HG03442 (cell line): Measurements from ENCODE around the gene MRPL45.
"Not testable (repeated sequence)": the region's sequence is repeated elsewhere in the genome, so short reads cannot be mapped to it uniquely, and the experiment has no call there.

Source experiments
- ATAC-seq: cut with Tn5 transposase; IDR thresholded peaks from one replicate; pipeline ENCODE4 v1.9.1; 2021; ENCODE audit warnings: mild to moderate bottlenecking, moderate library complexity; ENCODE audit not compliant: unreplicated experiment

Gene MRPL45

DNA sequence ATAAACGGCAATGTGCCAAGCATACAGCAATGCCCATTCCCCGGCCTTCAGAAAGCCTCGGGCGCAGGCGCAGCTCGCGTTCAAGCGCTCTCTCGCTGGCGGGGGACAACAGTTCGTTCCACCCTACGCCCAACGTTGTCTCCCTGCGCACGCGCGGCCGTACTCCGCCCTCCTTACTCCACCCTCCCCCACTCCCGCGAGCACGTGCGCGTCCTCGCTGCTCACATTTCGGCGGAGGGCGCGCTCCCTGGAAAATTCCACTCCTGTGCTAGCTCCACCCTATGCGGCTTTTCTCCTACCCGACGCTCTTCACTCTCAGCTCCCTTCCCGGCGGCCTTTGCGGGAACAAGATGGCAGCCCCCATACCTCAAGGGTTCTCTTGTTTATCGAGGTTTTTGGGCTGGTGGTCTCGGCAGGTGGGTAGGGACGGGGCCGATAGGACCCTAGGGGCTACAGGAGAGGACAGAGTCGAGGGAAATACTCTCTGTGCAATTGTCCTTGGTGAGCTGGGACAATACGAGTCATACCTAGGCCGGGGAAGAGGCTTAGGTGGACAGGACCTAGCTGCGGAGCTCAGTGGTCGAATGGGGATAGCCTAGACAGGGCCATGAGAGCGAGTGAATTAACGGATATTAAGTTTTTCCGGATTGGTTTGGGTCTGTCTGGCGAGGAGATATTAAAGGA, at the start of gene MRPL45:
MRPL45 (plus strand) TSS at position 335 of the 684 bp plus-strand sequence; CDS start at position 351, 16 bp downstream.
- peak; percentile 97 for ATAC-seq

DNA sequence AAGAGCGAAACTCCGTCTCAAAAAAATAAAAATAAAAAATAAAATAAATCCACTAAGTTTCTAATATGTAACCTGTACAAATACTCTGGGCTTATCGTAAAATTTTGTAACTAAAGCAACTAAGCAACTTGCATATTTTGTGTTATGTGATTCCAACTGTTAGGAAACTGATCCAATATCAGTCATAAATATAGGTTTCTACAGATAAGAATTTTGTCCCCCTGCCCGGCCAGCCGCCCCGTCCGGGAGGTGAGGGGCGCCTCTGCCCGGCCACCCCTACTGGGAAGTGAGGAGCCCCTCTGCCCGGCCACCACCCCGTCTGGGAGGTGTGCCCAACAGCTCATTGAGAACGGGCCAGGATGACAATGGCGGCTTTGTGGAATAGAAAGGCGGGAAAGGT, 43.8 kb upstream of the MRPL45 start:
- ATAC-seq = not testable (repeated sequence)

DNA sequence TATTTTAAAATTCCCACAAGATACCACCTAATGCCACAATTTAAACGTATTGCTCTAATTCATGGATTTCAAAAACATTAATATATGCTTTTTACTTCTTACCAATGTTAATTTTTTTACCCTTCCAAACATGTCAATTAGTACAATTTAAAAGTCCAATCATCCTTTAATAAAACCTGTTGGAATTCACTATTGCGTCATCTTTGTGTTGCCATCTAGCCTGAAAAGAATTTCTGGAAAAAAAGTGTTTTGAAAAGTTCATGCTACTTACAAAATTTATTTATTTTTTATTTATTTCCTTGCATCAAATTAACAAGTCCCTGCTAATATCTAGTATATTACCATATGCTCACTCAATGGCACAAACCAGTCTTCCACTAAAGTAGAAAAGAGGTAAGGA, 42.6 kb upstream of the MRPL45 start:
- not testable (repeated sequence) for ATAC-seq

DNA sequence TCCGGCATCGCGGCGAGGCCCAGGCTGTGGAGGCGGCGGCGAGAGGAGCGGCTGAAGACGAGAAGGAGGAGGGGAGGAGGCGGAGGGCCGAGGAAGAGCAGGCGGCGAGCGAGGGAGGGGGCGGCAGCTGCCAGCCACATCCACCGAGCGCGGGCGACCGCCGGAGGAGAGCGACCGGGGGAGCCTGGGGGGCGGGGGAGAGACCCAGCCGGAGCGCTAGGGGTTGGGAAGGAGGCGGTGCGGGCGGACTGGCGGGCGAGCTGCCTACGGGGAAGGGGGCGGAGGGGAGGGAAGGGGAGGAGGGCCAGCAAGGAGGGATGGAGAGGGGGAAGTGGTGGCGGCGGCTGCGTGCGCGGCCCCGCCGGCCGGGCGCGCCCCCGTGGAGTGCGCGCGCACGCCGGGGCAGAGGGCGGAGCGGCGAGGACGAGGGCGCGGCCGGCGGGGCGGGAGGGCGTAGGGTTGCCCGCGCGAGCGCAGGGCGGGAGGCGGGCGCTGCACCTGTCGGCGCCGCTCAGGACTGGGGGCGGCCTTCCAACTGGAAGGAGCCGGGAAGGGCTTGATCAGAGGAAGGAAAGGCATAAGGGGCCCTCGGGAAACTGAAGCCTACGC, 39.9 kb upstream of the MRPL45 start:
- ATAC-seq = peak; percentile 77

DNA sequence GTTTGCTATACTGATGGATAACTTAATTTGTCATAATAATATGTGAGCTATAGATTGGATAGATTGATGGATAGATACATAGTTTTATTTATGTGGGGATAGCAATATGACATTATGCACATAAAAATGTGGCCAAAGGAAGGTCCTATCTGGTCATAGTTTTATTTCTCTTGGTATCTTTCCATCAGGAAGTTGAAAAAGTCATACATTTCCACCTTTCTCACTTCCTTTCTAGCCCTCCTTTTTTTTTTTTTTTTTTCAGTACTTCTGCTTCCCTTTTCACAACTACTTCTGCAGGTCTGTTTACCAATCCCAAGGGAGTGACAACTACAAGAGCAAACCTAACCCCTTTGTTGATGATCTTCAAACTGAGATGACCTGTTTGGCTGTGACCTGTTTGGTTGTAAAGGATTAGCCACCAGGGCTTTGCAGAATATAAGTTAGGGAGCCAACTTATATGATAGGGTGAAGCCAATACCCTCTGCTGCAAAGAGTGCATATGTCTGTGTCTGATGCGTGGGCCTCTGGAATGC, 30.9 kb upstream of the MRPL45 start:
- ATAC-seq = not testable (repeated sequence)

DNA sequence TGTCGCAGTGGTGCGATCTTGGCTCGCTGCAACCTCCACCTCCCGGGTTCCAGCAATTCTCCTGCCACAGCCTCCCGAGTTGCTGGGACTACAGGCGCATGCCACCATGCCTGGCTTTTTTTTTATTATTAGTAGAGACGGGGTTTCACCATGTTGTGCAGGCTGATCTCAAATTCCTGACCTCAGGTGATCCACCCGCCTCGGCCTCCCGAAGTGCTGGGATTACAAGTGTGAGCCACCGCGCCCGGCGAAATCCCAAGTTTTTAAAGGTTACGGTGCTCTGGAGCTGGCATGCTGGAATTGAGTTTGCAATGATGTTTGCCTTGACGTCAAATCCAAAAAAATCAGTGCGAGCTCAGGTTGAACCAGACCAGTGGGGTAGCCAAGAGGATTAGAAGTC, 30.4 kb upstream of the MRPL45 start:
- not testable (repeated sequence) for ATAC-seq

DNA sequence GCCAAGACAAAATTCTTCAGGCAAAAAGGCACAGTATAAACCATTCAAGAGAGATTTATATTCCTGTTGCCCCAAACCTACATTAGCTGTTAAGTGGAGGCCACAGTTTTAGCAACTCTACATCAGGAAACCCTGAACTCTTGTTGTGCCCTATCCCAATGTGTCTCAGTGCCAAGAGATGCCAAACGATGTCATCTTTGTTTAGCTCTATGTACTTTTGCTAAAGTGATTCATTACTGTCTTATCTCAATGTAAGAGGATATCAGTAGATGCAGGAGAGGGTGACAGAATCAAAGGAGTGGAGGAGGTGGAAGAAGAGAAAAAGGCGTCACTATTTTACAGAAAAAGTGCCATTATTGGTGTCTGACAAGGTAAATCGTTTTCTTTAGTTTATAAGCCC, 28.8 kb upstream of the MRPL45 start:
- ATAC-seq = not testable (repeated sequence)

DNA sequence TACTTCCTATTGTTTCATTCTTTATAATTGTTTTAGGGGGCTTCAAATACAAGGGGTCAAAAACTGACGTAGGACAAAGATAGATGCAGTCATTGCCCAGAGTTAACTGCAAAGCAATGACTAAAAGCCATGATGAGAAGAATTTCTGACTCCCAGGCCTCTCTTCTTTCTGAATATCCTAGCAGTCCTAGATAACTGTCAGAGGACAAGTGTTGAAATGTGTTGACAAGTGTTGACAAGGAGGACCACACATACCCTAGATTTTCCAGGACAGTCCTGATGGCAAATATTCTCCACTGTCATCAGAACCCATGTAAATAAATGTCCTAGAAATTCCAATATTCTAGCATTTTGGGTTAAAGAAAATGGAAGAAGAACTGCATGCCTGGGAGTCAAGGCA, 27.9 kb upstream of the MRPL45 start:
- not testable (repeated sequence) for ATAC-seq

DNA sequence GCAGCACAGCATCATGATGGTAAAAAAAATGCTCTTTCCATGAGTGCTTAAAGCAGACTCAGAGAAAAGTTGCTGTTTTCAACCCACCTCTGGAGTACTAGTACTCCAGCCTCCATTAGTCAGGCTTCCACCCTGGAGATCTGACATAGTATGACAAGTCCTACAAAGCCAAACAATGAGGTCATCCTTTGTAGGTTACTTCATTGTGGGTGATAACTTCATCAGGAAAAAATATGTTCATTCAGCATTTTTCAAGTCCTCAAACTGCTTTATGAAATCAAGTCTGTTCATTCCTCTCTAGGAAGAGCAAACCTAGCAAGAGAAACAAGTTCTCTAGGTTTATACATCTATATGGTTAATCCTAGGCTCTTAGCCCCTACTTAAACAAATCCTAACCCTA, 27.4 kb upstream of the MRPL45 start:
- not testable (repeated sequence) for ATAC-seq

DNA sequence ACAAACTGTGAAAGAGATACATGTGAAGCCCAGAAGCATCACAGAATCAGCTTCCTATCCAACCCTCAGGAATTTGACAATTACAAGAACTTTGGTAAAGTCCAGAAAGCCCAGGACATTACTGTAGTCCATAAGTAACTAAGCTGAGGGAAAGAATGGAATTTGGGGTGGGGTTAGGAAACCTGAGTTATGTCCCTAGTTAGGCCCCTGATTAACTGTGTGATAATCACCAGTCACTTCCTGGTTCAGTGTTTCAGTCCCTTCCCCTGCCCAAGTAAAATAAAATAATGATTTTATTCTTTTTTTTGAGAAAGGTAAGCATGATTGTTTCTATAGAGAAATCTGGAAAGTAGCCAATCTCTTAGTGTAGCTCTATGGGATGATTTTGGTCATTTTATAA, 11.0 kb upstream of the MRPL45 start:
- ATAC-seq = not testable (repeated sequence)

DNA sequence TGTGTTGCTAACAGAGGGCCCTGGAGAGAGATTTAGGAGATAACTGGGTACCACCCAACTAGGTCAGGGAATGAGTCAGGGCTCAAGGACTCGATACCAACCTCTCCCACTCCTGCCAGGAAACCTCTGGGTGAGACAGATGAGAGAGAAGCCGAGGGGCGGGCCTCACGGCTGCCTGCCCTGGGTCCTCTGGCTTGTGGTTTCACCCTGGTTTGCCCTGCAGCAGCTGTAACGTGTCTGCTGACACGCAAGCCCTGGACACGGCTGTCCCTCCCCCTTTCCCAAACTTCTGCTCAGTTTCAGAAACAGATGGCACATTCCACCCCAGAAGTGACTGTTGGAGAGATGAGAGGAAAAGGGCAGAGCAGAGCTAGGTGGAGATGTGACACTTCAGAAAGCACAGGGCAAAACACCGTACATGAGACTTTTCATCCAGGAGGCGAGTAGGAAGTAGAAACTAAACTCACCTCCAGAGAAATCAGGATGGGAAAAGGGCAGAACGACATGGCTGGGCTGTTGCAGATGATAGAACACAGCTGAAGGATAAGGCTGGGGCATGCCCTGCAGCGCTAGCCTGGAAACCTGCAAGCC, 10.4 kb upstream of the MRPL45 start:
- ATAC-seq = peak; percentile 64

DNA sequence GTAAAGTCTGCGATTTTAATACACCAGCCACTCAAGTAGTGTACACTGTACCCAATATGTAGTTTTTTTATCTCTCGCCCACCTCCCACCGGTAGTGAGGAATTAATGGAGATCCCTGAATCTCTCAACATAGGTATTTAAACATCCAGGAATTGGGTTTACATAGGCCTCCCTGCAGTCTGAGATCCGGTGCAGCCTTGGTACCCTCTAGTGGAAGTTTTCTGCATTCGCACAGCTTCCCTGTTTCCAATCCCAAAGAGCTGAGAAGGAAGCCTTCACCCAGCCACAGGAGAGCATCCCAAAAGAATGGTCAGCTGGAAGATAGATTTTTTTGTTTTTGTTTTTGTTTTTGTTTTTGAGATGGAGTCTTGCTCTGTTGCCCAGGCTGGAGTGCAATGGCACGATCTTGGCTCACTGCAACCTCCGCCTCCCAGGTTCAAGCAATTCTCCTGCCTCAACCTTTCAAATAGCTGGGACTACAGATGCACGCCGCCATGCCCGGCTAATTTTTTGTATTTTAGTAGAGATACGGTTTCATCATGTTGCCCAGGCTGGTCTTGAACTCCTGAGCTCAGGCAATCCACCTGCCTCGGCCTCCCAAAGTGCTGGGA, 8.6 kb upstream of the MRPL45 start:
- not testable (repeated sequence) for ATAC-seq

DNA sequence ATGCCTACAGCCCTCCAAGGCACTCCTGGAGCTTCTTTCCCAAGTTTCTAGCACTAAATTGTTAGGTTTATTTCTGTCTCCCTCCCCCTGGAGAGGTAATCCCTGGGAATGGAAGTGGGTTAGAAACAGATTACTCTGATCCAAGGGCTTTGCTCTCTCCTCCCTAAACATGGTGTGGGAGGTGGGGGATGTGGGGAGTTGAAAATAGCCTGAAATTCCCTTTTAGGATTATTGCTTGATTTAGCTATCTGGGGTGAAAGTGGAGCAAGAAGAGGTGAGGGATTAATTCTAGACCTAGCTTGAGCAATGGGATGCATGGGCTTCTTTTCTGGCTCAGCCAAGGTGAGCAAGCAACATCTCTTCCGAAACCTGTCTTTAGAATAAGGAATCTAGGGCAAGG, 7.2 kb upstream of the MRPL45 start:
- ATAC-seq = not testable (repeated sequence)

DNA sequence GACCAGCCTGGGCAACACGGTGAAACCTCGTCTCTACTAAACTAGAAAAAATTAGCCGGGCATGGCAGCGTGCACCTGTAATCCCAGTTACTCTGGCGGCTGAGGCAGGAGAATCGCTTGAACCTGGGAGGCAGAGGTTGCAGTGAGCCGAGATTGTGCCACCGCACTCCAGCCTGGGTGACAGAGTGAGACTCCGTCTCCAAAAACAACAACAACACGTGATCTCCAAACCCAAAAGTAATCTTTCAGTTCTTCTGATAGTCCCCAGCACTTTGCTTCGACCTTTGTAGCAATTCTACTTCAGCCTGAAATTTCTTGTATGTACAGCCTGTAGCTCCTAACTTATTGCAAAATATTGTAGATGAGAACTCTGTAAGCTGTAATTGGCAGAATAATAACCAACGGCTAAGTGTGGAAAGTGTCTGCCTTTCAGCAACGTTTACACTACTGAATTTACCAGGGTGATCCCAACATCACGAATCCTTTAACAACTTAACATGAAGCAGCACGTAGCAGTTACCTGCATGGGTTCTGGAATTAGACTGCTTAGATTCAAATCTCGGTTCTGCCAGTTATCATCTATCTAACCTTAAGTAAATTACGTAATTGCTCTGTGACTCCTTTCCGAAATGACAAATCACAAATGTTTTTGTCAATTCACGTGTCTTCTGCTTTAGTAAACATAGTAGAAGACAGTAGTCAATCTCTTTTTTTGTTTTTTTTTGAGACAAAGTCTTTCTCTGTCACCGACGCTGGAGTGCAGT, 1.2 kb upstream of the MRPL45 start:
- ATAC-seq = not testable (repeated sequence)

DNA sequence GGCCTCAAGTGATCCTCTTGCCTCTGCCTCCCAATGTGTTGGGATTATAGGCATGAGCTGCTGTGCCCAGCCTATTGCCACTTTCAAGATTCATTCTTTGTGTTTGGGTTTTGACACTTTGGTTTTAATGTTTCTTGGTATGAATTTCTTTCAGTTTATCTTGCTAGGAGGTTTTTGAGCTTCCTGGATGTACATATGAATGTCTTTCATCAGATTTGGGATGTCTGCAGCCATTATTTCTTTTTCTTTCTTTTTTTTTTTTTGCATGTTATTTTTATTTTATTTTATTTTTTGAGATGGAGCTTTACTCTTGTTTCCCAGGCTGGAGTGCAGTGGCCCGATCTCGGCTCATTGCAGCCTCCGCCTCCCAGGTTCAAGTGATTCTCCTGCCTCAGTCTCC, 18.5 kb downstream of the MRPL45 start:
- ATAC-seq = no peak

DNA sequence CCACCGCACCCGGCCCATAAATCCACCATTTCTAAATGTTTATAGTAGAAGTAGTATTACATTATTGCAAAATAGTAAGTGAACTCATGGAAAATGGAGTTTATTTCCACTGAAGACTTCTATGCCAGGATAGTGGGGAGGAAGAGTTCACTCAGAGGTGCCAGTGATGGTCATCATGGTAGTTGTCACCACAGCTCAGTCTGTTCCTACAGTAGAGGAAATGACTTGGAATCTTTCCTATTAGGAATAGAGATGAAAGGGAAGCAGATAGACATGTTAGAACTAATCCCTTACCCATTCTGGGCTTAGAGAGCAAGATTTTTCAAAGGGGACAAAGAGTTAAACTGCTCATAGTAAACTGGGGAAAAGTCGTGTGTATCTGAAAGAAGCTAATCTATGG, 20.1 kb downstream of the MRPL45 start:
- no peak for ATAC-seq

DNA sequence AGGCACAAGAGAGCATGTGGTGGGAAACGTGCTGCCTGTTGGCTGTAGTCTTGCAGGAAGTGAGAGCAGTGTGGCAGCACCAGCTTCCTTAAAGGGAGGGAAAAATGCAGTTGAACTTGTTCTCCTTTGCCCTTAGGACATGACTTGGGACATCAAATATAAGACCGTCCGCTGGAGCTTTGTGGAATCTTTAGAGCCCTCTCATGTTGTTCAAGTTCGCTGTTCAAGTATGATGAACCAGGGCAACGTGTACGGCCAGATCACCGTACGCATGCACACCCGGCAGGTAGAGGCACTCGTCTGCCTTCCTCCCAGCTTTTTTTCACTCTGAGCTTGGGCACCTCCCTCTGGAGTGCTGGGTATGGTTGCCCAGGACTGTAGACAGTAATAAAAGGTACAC, 23.5 kb downstream of the MRPL45 start:
- ATAC-seq = no peak

DNA sequence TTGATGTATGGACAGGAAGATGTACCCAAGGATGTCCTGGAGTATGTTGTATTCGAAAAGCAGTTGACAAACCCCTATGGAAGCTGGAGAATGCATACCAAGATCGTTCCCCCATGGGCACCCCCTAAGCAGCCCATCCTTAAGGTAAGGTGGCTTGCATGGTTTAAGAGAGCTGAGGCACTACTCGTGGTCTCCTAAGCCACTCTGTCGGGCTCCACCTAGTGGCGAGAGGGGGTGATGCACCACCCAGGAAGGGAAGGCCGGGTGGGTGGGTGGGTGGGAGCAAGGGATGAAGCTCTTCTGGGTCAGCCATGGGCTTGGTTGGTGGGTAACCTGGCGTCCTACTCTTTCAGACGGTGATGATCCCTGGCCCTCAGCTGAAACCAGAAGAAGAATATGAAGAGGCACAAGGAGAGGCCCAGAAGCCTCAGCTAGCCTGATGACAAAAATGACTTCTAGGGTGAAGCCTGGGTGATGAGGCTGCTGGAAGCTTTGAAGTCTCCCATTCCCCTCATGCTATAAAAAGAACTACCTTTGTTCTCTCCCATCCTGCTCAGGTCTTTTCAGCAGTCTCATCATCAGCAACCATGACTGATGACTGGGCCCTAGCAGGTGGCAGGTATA, 25.3 kb downstream of the MRPL45 start:
- ATAC-seq = no peak

DNA sequence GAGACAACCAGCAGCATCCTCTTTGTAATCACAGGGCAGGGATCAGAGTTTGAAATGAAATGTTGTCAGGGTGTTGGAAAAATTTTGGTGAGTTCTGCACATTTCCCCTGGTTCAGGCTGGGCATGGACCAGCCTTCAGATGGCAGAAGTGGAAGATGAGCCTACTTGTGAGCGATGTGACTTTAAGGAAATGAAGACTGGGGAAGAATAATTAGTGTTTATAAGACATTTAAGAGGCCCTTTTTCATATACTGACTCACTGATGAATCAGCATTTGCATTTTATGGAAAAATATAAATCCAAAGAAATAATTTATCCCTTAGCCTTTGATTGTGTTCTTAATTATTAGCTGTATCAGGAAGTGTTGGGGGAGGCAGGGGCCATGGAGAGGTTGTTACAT, 25.9 kb downstream of the MRPL45 start:
- ATAC-seq = no peak

DNA sequence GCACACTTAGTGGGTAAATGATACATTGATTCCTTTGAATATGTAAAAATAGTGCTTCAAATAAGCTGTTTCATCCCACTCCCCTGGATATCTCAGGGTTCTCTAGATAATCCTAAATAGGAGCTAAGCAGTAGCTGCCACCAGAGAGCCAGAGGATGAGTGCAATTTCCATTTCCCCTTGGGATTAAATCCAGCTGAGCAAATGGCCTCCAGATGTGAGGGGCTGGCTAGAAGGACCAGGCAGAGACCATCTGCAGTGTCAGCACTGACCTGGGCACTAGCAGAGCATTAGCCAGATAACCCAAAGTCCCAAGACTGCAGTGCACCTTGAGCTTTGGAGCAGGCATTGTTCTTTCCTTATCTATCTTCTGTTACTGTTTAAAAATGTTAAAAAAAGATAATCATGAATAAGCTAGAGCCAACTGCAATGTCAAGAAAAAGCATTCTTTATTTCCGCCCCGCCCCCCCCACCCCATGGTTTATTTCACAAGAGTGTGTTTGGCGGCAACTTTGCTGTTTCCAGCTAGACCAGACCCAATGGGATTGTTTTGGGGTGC, 27.3 kb downstream of the MRPL45 start:
- ATAC-seq = no peak
